GM12872 (cell line): ENCODE results near the gene TBATA.

Source experiments
- CTCF ChIP-seq: IDR thresholded peaks from 3 replicates; pipeline ENCODE4 v1.5.1; 2011; ENCODE audit warnings: low read depth, mild to moderate bottlenecking, low read length, moderate library complexity; ENCODE audit not compliant: insufficient read depth

Gene TBATA

GRCh38 chr10:70748801-70749573, 36.2 kb downstream of the TBATA start:
- TF ChIP-seq CTCF: no peak

DNA sequence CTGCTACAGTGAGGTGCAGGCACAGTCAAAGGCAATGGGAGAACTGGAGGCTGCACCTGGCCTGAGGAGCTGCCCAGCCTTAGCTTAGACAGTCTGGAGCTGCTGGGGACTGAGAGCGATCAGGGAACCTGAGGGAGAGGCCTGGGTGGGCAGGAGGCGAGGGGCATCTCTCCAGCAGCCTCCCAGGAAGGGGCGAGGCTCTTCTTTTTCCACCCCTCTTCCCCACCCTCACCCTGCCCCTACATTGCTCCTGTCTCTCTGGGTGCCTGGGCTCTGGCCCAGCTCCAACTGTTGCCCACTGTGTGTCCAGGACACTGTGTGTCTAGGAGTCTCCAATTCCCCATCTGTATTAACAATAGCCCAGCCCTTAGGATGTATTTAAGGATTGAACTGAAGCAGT, 36.9 kb downstream of the TBATA start:
- TF ChIP-seq CTCF: no peak

- TF ChIP-seq CTCF: no peak
Measured at GRCh38 chr10:70747192-70747965, 37.8 kb downstream of the TBATA start.

DNA sequence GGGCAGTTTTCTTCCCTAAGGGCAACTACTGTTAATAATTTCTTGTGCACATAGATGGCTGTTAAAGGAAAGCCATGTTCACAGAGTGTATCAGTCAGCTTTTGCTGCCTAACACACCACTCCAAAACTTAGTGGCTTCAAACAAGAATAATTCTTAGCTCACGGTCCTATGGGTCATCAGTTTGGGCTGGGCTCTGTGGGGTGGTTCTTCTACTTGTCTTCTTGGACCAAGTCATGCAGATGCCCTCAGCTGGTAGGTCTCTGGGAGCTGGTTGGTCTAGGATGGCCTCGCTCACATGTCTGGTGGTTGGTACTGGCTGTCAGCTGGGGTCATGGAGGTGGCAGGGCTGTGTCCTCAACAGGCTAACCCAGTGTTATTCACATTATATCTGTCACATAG, 39.6 kb downstream of the TBATA start:
- TF ChIP-seq CTCF: no peak

- no peak for TF ChIP-seq CTCF
Measured at GRCh38 chr10:70744617-70745143, 40.5 kb downstream of the TBATA start.

DNA sequence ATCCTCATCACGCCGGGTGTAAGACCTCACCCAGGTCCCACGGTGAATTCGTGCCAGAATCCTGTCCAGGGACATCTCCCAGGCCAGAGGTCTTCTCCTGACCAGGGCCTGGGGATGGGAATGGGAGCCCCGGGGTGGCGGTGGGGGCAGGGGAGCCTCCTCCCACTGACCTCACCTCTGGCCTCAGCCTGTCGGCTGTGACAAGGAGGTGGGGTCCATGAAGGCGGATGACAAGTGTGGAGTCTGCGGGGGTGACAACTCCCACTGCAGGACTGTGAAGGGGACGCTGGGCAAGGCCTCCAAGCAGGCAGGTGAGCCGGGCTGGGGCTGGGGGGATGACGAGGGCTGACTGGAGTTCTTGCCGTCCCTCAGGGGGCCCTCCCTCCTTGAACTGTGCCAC, 41.3 kb downstream of the TBATA start:
- TF ChIP-seq CTCF: no peak

GRCh38 chr10:70743430-70743788, 41.8 kb downstream of the TBATA start:
- TF ChIP-seq CTCF: no peak
